HG03108 (cell line): Measurements from ENCODE around the gene TLE2.
"Not testable (repeated sequence)": the region's sequence is repeated elsewhere in the genome, so short reads cannot be mapped to it uniquely, and the experiment has no call there.

Experiments used
- ATAC-seq: cut with Tn5 transposase; IDR thresholded peaks from one replicate; pipeline ENCODE4 v1.9.1; 2021; ENCODE audit warnings: moderate library complexity; ENCODE audit not compliant: unreplicated experiment

TLE2 gene

GRCh38 chr19:3015126-3016057 is 13.7 kb downstream of the TLE2 start:
- ATAC-seq, result no peak

GRCh38 chr19:3014135-3014534 is 14.9 kb downstream of the TLE2 start:
- no peak for ATAC-seq

GRCh38 chr19:3013263-3013725 is 15.8 kb downstream of the TLE2 start:
- no peak for ATAC-seq

- ATAC-seq, result no peak
Measured at GRCh38 chr19:3012621-3013262, 16.3 kb downstream of the TLE2 start.

GRCh38 chr19:3012059-3012458 is 17.0 kb downstream of the TLE2 start:
- not testable (repeated sequence) for ATAC-seq

- no peak for ATAC-seq
Measured at GRCh38 chr19:3010871-3011270, 18.2 kb downstream of the TLE2 start.

- ATAC-seq, result no peak
Measured at GRCh38 chr19:3008994-3009393, 20.1 kb downstream of the TLE2 start.

- no peak for ATAC-seq
Measured at GRCh38 chr19:3007975-3008374, 21.1 kb downstream of the TLE2 start.

GRCh38 chr19:3006075-3006767 is 22.9 kb downstream of the TLE2 start:
- ATAC-seq, result no peak

GRCh38 chr19:3005345-3005744 is 23.7 kb downstream of the TLE2 start:
- no peak for ATAC-seq

GRCh38 chr19:3004522-3004921 is 24.6 kb downstream of the TLE2 start:
- no peak for ATAC-seq

GRCh38 chr19:3003046-3003445 is 26.0 kb downstream of the TLE2 start:
- ATAC-seq, result no peak

- no peak for ATAC-seq
Measured at GRCh38 chr19:3001235-3001800, 27.8 kb downstream of the TLE2 start.

- no peak for ATAC-seq
Measured at GRCh38 chr19:2998642-2999041, 30.4 kb downstream of the TLE2 start.

GRCh38 chr19:2997720-2998119 is 31.4 kb downstream of the TLE2 start:
- ATAC-seq, result no peak

- no peak for ATAC-seq
Measured at GRCh38 chr19:2994588-2995131, 34.4 kb downstream of the TLE2 start.

- no peak for ATAC-seq
Measured at GRCh38 chr19:2993579-2993978, 35.5 kb downstream of the TLE2 start.

GRCh38 chr19:2992958-2993357 is 36.1 kb downstream of the TLE2 start:
- no peak for ATAC-seq

- ATAC-seq, result not testable (repeated sequence)
Measured at GRCh38 chr19:2992333-2992732, 36.7 kb downstream of the TLE2 start.

GRCh38 chr19:2989236-2989946 is 39.7 kb downstream of the TLE2 start:
- ATAC-seq, result no peak
